ENCODE measurements around the gene CRHBP.

Gene CRHBP

GRCh38 chr5:77015938-77016569 is 63.2 kb downstream of the CRHBP start:
- no peak for DNase-seq (ENCODE audit: low read depth in 2 of 2)

GRCh38 chr5:77016962-77017361 is 64.1 kb downstream of the CRHBP start:
- no peak for DNase-seq (ENCODE audit: low read depth in 2 of 2)

- no peak for DNase-seq (ENCODE audit: low read depth in 2 of 2)
Measured at GRCh38 chr5:77017668-77018067, 64.8 kb downstream of the CRHBP start.
